ENCODE measurements around the gene BABAM1.

BABAM1 gene

DNA sequence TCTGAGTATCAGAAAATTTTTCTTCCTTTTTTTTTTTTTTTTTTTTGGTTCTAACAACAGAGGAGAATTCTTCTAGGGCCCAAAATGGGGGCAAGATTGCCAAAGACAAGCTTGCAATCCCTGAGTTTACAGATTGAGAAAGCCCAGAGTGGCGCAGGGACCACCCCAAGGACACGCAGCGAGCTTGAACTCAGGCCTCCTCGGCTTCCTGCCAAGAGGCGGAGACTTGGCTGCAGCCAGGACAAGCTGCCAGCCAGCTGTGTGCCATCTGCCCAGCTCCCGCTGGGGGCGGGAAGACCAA lies 37.9 kb downstream of the BABAM1 start:
- H4K20me1 ChIP-seq (ENCODE audit: control insufficient read depth, insufficient read depth, low read depth, low read length): peaks cover 3% of the 10 kb centered on the region; the same call in 1 of the 2 replicates
- peaks cover 6% of the 10 kb centered on the region for H3F3A ChIP-seq (ENCODE audit: control insufficient read depth, insufficient read depth)
- H3K27me3 ChIP-seq (ENCODE audit: control insufficient read depth, low read length): no peaks in the 10 kb centered on the region
- 0 out of 2 replicates have a peak overlapping the region, but pooled peaks have one; percentile 10 for H3K27ac ChIP-seq (ENCODE audit: low read depth, low read length)
- H3K36me3 ChIP-seq (ENCODE audit: control insufficient read depth, low read length): peaks cover 15% of the 10 kb centered on the region
- peaks cover 43% of the 10 kb centered on the region for H3K4me1 ChIP-seq (ENCODE audit: control insufficient read depth, low read length)
- no peaks in the 10 kb centered on the region for H3K9me3 ChIP-seq (ENCODE audit: control insufficient read depth, insufficient read depth, low read length)
- H3K4me3 ChIP-seq (ENCODE audit: low read length): peak overlapping the region; percentile 89; the same call in 1 of the 2 replicates
- H3K9me2 ChIP-seq (replicated peaks; ENCODE audit: control insufficient read depth, low read length): no peaks in the 10 kb centered on the region
- TF ChIP-seq EZH2phosphoT487 (IDR thresholded peaks at IDR 0.05; ENCODE audit: borderline replicate concordance, low read length): no peak
- TF ChIP-seq, protein P1, sequence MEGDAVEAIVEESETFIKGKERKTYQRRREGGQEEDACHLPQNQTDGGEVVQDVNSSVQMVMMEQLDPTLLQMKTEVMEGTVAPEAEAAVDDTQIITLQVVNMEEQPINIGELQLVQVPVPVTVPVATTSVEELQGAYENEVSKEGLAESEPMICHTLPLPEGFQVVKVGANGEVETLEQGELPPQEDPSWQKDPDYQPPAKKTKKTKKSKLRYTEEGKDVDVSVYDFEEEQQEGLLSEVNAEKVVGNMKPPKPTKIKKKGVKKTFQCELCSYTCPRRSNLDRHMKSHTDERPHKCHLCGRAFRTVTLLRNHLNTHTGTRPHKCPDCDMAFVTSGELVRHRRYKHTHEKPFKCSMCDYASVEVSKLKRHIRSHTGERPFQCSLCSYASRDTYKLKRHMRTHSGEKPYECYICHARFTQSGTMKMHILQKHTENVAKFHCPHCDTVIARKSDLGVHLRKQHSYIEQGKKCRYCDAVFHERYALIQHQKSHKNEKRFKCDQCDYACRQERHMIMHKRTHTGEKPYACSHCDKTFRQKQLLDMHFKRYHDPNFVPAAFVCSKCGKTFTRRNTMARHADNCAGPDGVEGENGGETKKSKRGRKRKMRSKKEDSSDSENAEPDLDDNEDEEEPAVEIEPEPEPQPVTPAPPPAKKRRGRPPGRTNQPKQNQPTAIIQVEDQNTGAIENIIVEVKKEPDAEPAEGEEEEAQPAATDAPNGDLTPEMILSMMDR (IDR thresholded peaks at IDR 0.05; ENCODE audit: low read depth, low read length, poor library complexity, severe bottlenecking): no peak
- peaks cover 30% of the 10 kb centered on the region for H3K79me2 ChIP-seq (ENCODE audit: control insufficient read depth, low read length)
- H3K4me2 ChIP-seq (ENCODE audit: low read length): peak overlapping the region; percentile 41

DNA sequence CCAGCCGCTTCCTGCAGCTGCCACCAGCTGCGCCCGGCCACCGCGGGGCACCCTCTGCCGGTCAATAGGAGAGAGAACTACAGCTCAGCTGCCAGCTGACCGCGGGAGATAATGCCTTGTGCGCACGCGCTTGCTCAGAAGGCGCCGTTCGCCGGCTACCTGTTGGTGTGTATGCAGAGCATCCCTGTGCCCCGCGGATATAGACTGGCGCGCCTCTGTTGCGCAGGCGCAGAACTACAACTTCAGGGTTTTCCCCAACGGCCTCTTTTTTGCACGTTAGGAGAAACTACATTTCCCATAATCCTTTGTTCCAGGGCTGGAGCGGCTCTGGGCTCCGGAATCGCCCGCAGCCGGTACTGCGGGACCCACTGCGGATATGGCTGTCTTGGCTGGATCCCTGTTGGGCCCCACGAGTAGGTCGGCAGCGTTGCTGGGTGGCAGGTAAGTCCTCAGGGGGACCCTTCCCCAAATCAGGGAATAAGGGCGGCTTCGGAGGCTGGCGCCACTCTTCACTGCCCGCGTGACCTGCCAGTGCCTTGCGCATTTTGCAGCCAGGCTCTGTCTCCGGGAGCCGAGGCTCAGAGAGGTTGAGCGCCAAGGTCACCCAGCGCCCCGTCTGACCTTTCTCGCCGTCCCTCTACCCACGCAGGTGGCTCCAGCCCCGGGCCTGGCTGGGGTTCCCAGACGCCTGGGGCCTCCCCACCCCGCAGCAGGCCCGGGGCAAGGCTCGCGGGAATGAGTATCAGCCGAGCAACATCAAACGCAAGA lies 38.5 kb downstream of the BABAM1 start, which contains the start of gene MRPL34:
MRPL34 (plus strand) TSS at position 356 of the 768 bp plus-strand sequence; CDS start at position 377, 21 bp downstream.
- TF ChIP-seq, protein P1 (IDR thresholded peaks at IDR 0.05; ENCODE audit: low read depth, low read length, poor library complexity, severe bottlenecking): peak; percentile 78
- TF ChIP-seq EZH2phosphoT487 (IDR thresholded peaks at IDR 0.05; ENCODE audit: borderline replicate concordance, low read length): no peak
- Histone ChIP-seq H3K9me2 (replicated peaks; ENCODE audit: control insufficient read depth, low read length) (no peaks in the 10 kb centered on the region), H3K36me3 (ENCODE audit: control insufficient read depth, low read length) (peaks cover 19% of the 10 kb centered on the region), H3K4me1 (ENCODE audit: control insufficient read depth, low read length) (peaks cover 49% of the 10 kb centered on the region), H3K79me2 (ENCODE audit: control insufficient read depth, low read length) (peaks cover 35% of the 10 kb centered on the region), H3F3A (ENCODE audit: control insufficient read depth, insufficient read depth) (peaks cover 6% of the 10 kb centered on the region), H3K4me3 (ENCODE audit: low read length) (peak within 1 kb of the TSS; percentile 89), H4K20me1 (ENCODE audit: control insufficient read depth, insufficient read depth, low read depth, low read length) (peaks cover 8% of the 10 kb centered on the region; the same call in 1 of the 2 replicates), H3K27me3 (ENCODE audit: control insufficient read depth, low read length) (no peaks in the 10 kb centered on the region), H3K9me3 (ENCODE audit: control insufficient read depth, insufficient read depth, low read length) (no peaks in the 10 kb centered on the region), H3K27ac (ENCODE audit: low read depth, low read length) (peak within 1 kb of the TSS; percentile 72), H3K4me2 (ENCODE audit: low read length) (peak within 1 kb of the TSS; percentile 86)

DNA sequence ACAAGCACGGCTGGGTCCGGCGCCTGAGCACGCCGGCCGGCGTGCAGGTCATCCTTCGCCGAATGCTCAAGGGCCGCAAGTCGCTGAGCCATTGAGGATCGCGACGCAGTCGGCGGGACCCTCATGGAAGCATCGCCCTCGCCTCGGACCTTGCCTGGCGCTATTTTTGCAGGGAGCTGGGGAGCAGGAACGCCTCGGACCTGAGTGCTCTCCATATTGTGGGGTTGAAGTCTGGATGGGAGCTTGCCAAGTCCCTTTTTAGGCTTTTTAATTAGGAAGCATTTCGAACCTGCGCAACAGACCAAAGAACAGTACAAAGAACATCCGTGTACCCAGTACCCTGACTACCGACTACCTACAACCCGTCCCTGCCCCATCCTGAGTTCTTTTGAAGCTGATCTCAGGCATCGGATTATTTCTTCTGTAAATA lies 39.1 kb downstream of the BABAM1 start:
- Histone ChIP-seq H3K9me3 (ENCODE audit: control insufficient read depth, insufficient read depth, low read length) (no peaks in the 10 kb centered on the region), H4K20me1 (ENCODE audit: control insufficient read depth, insufficient read depth, low read depth, low read length) (peaks cover 9% of the 10 kb centered on the region; the same call in 1 of the 2 replicates), H3K4me3 (ENCODE audit: low read length) (peak overlapping the region; percentile 89), H3K27ac (ENCODE audit: low read depth, low read length) (peak overlapping the region; percentile 72), H3K4me2 (ENCODE audit: low read length) (peak overlapping the region; percentile 86), H3K9me2 (replicated peaks; ENCODE audit: control insufficient read depth, low read length) (no peaks in the 10 kb centered on the region), H3K36me3 (ENCODE audit: control insufficient read depth, low read length) (peaks cover 19% of the 10 kb centered on the region), H3F3A (ENCODE audit: control insufficient read depth, insufficient read depth) (peaks cover 6% of the 10 kb centered on the region), H3K4me1 (ENCODE audit: control insufficient read depth, low read length) (peaks cover 52% of the 10 kb centered on the region), H3K79me2 (ENCODE audit: control insufficient read depth, low read length) (peaks cover 41% of the 10 kb centered on the region), H3K27me3 (ENCODE audit: control insufficient read depth, low read length) (no peaks in the 10 kb centered on the region)
- TF ChIP-seq EZH2phosphoT487 (IDR thresholded peaks at IDR 0.05; ENCODE audit: borderline replicate concordance, low read length): no peak
- TF ChIP-seq, protein P1 (IDR thresholded peaks at IDR 0.05; ENCODE audit: low read depth, low read length, poor library complexity, severe bottlenecking): no peak

Measured in DOHH2 (cell line).